Karpas-422 (cell line): ENCODE measurements around the gene GAPDH. TPM values are rescaled to one million over a fixed set of nuclear protein-coding genes. Genes with fewer than 3 reads are reported as not detected.

ENCODE experiments used
- DNase-seq: peaks from one replicate; pipeline ENCODE4 v3.0.0-alpha.2; 2015
- H2AFZ ChIP-seq: fragments of 200-600 bp; sonication (generic); 2 replicates; pipeline ENCODE4 v1.6.1; 2014; ENCODE audit warnings: antibody characterized with exemption, low read length, mixed read lengths
- H3K27ac ChIP-seq: fragments of 200-600 bp; sonication (generic); 2 replicates; pipeline ENCODE4 v1.5.1; 2014; ENCODE audit warnings: mild to moderate bottlenecking, low read length, moderate library complexity
- H3K27me3 ChIP-seq: fragments of 200-600 bp; sonication (generic); 2 replicates; pipeline ENCODE4 v1.6.1; 2014; ENCODE audit warnings: low read length, mixed read lengths
- H3K36me3 ChIP-seq: fragments of 200-600 bp; sonication (generic); 2 replicates; pipeline ENCODE4 v1.6.1; 2014; ENCODE audit warnings: low read length, mixed read lengths; ENCODE audit not compliant: insufficient read depth
- H3K4me1 ChIP-seq: fragments of 200-600 bp; sonication (generic); 2 replicates; pipeline ENCODE4 v1.6.1; 2014; ENCODE audit warnings: mild to moderate bottlenecking, low read length, mixed read lengths
- H3K4me2 ChIP-seq: fragments of 200-600 bp; sonication (generic); 2 replicates; pipeline ENCODE4 v1.6.1; 2014; ENCODE audit warnings: low read length, low read depth, mild to moderate bottlenecking; ENCODE audit not compliant: poor library complexity, severe bottlenecking
- H3K4me3 ChIP-seq: fragments of 200-600 bp; sonication (generic); 2 replicates; pipeline ENCODE4 v1.5.1; 2014; ENCODE audit warnings: mild to moderate bottlenecking, antibody characterized with exemption, low read length, mixed read lengths
- H3K79me2 ChIP-seq: fragments of 200-600 bp; sonication (generic); 2 replicates; pipeline ENCODE4 v1.6.1; 2014; ENCODE audit warnings: mild to moderate bottlenecking, low read length, mixed read lengths
- H3K9ac ChIP-seq: fragments of 200-600 bp; sonication (generic); 2 replicates; pipeline ENCODE4 v1.6.0; 2014; ENCODE audit warnings: low read length
- H3K9me2 ChIP-seq: fragments of 200-600 bp; sonication (generic), shearing (Covaris generic); replicated peaks from 2 replicates; pipeline ENCODE4 v1.6.0; 2014; ENCODE audit warnings: mild to moderate bottlenecking, low read length, moderate library complexity; ENCODE audit not compliant: insufficient read depth
- H3K9me3 ChIP-seq: fragments of 300-700, 200-600 bp; sonication (generic); 2 replicates; pipeline ENCODE4 v1.6.1; 2014; ENCODE audit warnings: low read length, mixed read lengths
- H4K20me1 ChIP-seq: fragments of 200-600 bp; sonication (generic); 2 replicates; pipeline ENCODE4 v1.6.1; 2014; ENCODE audit warnings: mild to moderate bottlenecking, antibody characterized with exemption, low read length, low read depth; ENCODE audit not compliant: insufficient read depth
- total RNA-seq: library from RNA; depleted of rRNA; stranded (reverse); fragments of >200 nt; shearing (Covaris generic); gene quantifications from 2 replicates; pipeline ENCODE4 v1.2.3, GENCODE V29; 2014; ENCODE audit warnings: low replicate concordance

GAPDH gene
- total RNA-seq, 1 experiment from 2014 or later: 13,828 TPM

DNA sequence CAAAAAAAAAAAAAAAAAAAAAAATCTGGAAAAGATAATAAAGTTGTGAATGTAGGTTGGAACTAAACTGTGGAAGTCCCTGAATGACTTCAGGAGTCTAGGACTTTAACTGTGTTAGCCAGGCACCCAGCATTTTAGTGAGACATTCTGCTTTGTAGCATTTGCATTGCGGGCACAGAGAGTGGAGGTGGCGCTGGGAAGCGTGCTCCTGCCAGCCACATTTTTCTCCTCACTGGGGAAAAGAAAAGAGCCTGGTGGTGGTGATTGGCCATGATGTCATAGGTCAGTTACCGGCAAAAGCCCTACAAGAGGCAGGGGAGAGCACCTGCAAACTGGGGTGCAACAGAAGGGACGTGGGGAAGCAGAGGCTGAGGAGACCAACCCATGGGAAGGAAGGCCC lies 9.7 kb upstream of the GAPDH start:
- H3K27ac ChIP-seq: no peak overlapping the region
- no peaks in the 10 kb centered on the region for H3K9me2 ChIP-seq
- no peak for DNase-seq
- H3K4me2 ChIP-seq: no peak overlapping the region
- 0 out of 2 replicates have a peak, but pooled peaks cover 4% of the 10 kb centered on the region for H3K79me2 ChIP-seq
- no peak overlapping the region for H3K9ac ChIP-seq
- no peaks in the 10 kb centered on the region for H3K27me3 ChIP-seq
- no peaks in the 10 kb centered on the region for H3K4me1 ChIP-seq
- H3K9me3 ChIP-seq: no peaks in the 10 kb centered on the region
- H3K36me3 ChIP-seq: peaks cover 79% of the 10 kb centered on the region
- no peaks in the 10 kb centered on the region for H4K20me1 ChIP-seq
- H2AFZ ChIP-seq: no peak overlapping the region
- H3K4me3 ChIP-seq: no peak overlapping the region

- peaks cover 68% of the 10 kb centered on the region for H3K36me3 ChIP-seq
- no peak overlapping the region for H3K4me2 ChIP-seq
- H3K9me3 ChIP-seq: no peaks in the 10 kb centered on the region
- no peaks in the 10 kb centered on the region for H4K20me1 ChIP-seq
- no peaks in the 10 kb centered on the region for H3K4me1 ChIP-seq
- H2AFZ ChIP-seq: no peak overlapping the region
- no peaks in the 10 kb centered on the region for H3K79me2 ChIP-seq
- H3K27ac ChIP-seq: no peak overlapping the region
- DNase-seq: no peak
- no peaks in the 10 kb centered on the region for H3K9me2 ChIP-seq
- H3K27me3 ChIP-seq: no peaks in the 10 kb centered on the region
- H3K4me3 ChIP-seq: no peak overlapping the region
- no peak overlapping the region for H3K9ac ChIP-seq
Measured at GRCh38 chr12:6526201-6526600, 8.1 kb upstream of the GAPDH start.

- H3K9me3 ChIP-seq: no peaks in the 10 kb centered on the region
- no peaks in the 10 kb centered on the region for H3K27me3 ChIP-seq
- no peak overlapping the region for H3K4me2 ChIP-seq
- peaks cover 62% of the 10 kb centered on the region for H3K36me3 ChIP-seq
- no peaks in the 10 kb centered on the region for H4K20me1 ChIP-seq
- H3K4me3 ChIP-seq: no peak overlapping the region
- H2AFZ ChIP-seq: no peak overlapping the region
- H3K27ac ChIP-seq: no peak overlapping the region
- no peaks in the 10 kb centered on the region for H3K9me2 ChIP-seq
- no peak for DNase-seq
- peaks cover 6% of the 10 kb centered on the region for H3K4me1 ChIP-seq
- H3K79me2 ChIP-seq: no peaks in the 10 kb centered on the region
- H3K9ac ChIP-seq: no peak overlapping the region
Measured at GRCh38 chr12:6526766-6527525, 7.4 kb upstream of the GAPDH start.

DNA sequence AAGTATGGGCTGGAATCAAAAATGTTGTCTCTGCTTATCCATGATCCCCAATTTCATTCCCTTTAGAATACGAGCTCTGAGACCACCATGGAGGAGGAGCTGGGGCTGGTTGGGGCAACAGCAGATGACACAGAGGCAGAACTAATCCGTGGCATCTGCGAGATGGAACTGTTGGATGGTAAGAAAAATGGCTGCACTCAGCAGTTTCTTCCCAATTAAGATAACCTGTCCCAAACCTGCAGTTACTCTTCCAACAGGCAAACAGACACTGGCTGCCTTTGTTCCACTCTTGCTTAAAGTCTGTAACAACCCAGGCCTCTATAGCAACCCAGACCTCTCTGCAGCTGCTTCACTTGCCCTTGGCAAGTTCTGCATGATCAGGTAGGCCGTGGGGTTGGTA lies 6.6 kb upstream of the GAPDH start:
- no peak overlapping the region for H3K27ac ChIP-seq
- peaks cover 4% of the 10 kb centered on the region for H3K79me2 ChIP-seq
- H3K9me3 ChIP-seq: no peaks in the 10 kb centered on the region
- DNase-seq: no peak
- peaks cover 14% of the 10 kb centered on the region for H3K4me1 ChIP-seq
- no peak overlapping the region for H2AFZ ChIP-seq
- no peaks in the 10 kb centered on the region for H3K27me3 ChIP-seq
- H3K36me3 ChIP-seq: peaks cover 55% of the 10 kb centered on the region
- no peak overlapping the region for H3K9ac ChIP-seq
- H4K20me1 ChIP-seq: no peaks in the 10 kb centered on the region
- no peak overlapping the region for H3K4me3 ChIP-seq
- no peak overlapping the region for H3K4me2 ChIP-seq
- H3K9me2 ChIP-seq: no peaks in the 10 kb centered on the region

GRCh38 chr12:6528539-6529235 lies 5.6 kb upstream of the GAPDH start:
- Histone ChIP-seq H4K20me1 (no peaks in the 10 kb centered on the region), H3K36me3 (peaks cover 45% of the 10 kb centered on the region; the same call in 1 of the 2 replicates), H3K9me2 (no peaks in the 10 kb centered on the region), H3K4me1 (peaks cover 24% of the 10 kb centered on the region), H3K9ac (no peak overlapping the region), H3K9me3 (no peaks in the 10 kb centered on the region), H2AFZ (no peak overlapping the region), H3K27ac (no peak overlapping the region), H3K4me3 (no peak overlapping the region), H3K4me2 (no peak overlapping the region), H3K79me2 (peaks cover 8% of the 10 kb centered on the region), H3K27me3 (no peaks in the 10 kb centered on the region)
- no peak for DNase-seq

DNA sequence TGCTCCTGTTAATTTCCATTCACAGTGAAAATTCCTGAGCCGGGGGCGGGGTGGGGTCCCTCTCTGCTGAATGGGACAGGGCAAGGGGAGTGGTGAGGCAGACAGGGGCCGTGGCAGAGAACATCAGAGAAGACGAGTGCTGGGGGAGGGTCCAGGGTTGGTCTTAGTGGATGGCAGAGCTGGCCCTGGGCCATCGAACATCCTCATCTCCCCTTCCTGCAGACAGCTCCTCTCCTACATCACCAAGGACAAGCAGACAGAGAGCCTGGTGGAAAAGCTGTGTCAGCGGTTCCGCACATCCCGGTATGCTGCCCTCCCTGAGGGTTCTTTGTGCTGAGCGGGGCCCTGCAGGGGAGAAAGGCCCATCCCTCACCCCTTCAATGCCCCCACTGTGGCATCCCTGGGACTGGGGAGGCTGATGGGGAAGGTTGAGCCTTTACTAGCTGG lies 5.0 kb upstream of the GAPDH start:
- Histone ChIP-seq H3K4me2 (no peak overlapping the region), H3K4me3 (no peak overlapping the region), H3K79me2 (peaks cover 8% of the 10 kb centered on the region), H3K9me2 (no peaks in the 10 kb centered on the region), H3K27me3 (no peaks in the 10 kb centered on the region), H3K9ac (no peak overlapping the region), H3K36me3 (peaks cover 45% of the 10 kb centered on the region; the same call in 1 of the 2 replicates), H3K27ac (no peak overlapping the region), H4K20me1 (no peaks in the 10 kb centered on the region), H3K4me1 (peaks cover 27% of the 10 kb centered on the region), H2AFZ (no peak overlapping the region), H3K9me3 (no peaks in the 10 kb centered on the region)
- DNase-seq: no peak

- Histone ChIP-seq H3K36me3 (peaks cover 47% of the 10 kb centered on the region), H3K9me3 (no peaks in the 10 kb centered on the region), H3K4me3 (no peak overlapping the region), H3K27ac (peak overlapping the region; percentile 96; the same call in 1 of the 2 replicates), H3K9ac (no peak overlapping the region), H4K20me1 (peaks cover 12% of the 10 kb centered on the region), H3K27me3 (no peaks in the 10 kb centered on the region), H3K4me1 (peaks cover 29% of the 10 kb centered on the region), H3K79me2 (peaks cover 21% of the 10 kb centered on the region), H3K4me2 (no peak overlapping the region), H3K9me2 (no peaks in the 10 kb centered on the region), H2AFZ (no peak overlapping the region)
- DNase-seq: no peak
Measured at GRCh38 chr12:6530576-6531260, 3.6 kb upstream of the GAPDH start.
